OCI-LY3 (cell line): ENCODE measurements around the gene GRK6.

ENCODE experiments used
- H2AFZ ChIP-seq: fragments of 200-600, 300-600 bp; shearing (Covaris generic); 2 replicates; pipeline ENCODE4 v1.6.0; 2014; ENCODE audit warnings: antibody characterized with exemption, low read depth, low read length
- H3K27ac ChIP-seq: fragments of 200-600, 300-600 bp; sonication (generic); 2 replicates; pipeline ENCODE4 v1.5.1; 2014; ENCODE audit warnings: mild to moderate bottlenecking, low read length, moderate library complexity, mixed read lengths
- H3K27me3 ChIP-seq: fragments of 200-600, 300-600 bp; sonication (generic); 2 replicates; pipeline ENCODE4 v1.6.1; 2014; ENCODE audit warnings: low read depth, low read length, mixed read lengths
- H3K36me3 ChIP-seq: fragments of 200-600, 300-600 bp; sonication (generic); replicated peaks from 2 replicates; pipeline ENCODE3; 2014; ENCODE audit warnings: low read depth, low read length, mixed read lengths
- H3K4me1 ChIP-seq: fragments of 300-600, 200-600 bp; sonication (generic); 2 replicates; pipeline ENCODE4 v1.6.1; 2014; ENCODE audit warnings: low read length, mixed read lengths
- H3K4me2 ChIP-seq: fragments of 200-600, 300-600 bp; sonication (generic); 2 replicates; pipeline ENCODE4 v1.6.1; 2014; ENCODE audit warnings: low read length, mixed read lengths
- H3K4me3 ChIP-seq: fragments of 300-600, 200-600 bp; sonication (generic); 2 replicates; pipeline ENCODE4 v1.5.1; 2014; ENCODE audit warnings: antibody characterized with exemption, mild to moderate bottlenecking, low read length, moderate library complexity
- H3K79me2 ChIP-seq: fragments of 300-600, 200-600 bp; shearing (Covaris generic); 2 replicates; pipeline ENCODE4 v1.6.1; 2014; ENCODE audit warnings: mild to moderate bottlenecking, low read length, mixed read lengths
- H3K9ac ChIP-seq: fragments of 300-600, 200-600 bp; shearing (Covaris generic); 2 replicates; pipeline ENCODE4 v1.6.0; 2014; ENCODE audit warnings: mild to moderate bottlenecking, low read length, moderate library complexity
- H3K9me3 ChIP-seq: fragments of 200-600, 300-600 bp; shearing (Covaris generic); 2 replicates; pipeline ENCODE4 v1.6.1; 2014; ENCODE audit warnings: low read length, mixed read lengths; ENCODE audit not compliant: insufficient read depth
- H4K20me1 ChIP-seq: fragments of 200-600, 300-600 bp; sonication (generic); 2 replicates; pipeline ENCODE4 v1.6.1; 2016; ENCODE audit warnings: low read length, mixed read lengths; ENCODE audit not compliant: insufficient read depth
- EZH2phosphoT487 ChIP-seq: fragments of 200-600 bp; shearing (Covaris generic); IDR thresholded peaks from 2 replicates; pipeline ENCODE4 v1.6.1; 2018; ENCODE audit warnings: antibody characterized with exemption, mixed run types, low read depth
- TF ChIP-seq, protein P1 (sequence below): fragments of 200-600, 300-600 bp; sonication (generic); IDR thresholded peaks from 2 replicates; pipeline ENCODE4 v1.5.1; 2014; ENCODE audit warnings: antibody characterized with exemption, low read length, low read depth

The GRK6 gene

DNA sequence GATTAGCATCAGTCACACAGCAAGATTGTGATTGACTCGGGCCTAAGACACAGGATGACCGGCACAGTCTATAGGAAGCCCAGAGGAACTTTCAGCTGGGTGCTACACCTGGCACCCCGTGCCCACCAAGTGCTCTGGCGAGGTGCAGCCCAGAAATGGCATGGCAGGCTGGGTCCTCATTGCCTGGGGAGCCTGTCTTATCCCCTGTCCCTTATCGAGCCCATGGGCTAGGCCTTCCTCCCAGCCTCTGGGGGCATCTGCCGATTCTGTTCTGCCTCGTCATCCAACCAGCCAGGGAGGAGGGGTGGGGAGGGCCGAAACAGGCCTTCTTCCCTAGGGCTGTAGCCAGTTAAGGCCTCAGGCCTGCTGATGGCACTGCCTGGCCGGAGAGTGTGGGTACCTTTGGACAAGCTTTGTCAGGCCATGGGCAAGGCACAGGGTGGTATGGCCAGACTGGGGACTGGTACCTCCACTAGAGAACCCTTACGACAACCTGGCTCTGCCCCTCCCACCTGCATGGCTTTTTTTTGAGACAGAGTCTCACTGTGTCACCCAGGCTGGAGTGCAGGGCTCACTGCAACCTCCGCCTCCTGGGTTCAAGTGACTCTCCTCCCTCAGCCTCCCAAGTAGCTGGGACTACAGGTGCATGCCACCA, 1.6 kb downstream of the GRK6 start:
- Histone ChIP-seq H3K9me3 (no peaks in the 10 kb centered on the region), H4K20me1 (peaks cover 21% of the 10 kb centered on the region), H3K27ac (peak overlapping the region; percentile 56), H2AFZ (no peak overlapping the region), H3K36me3 (peaks cover 17% of the 10 kb centered on the region), H3K4me1 (peaks cover 55% of the 10 kb centered on the region), H3K9ac (peak overlapping the region; percentile 81), H3K4me2 (peak overlapping the region; percentile 97), H3K27me3 (no peaks in the 10 kb centered on the region), H3K79me2 (peaks cover 40% of the 10 kb centered on the region), H3K4me3 (peak overlapping the region; percentile 85)
- TF ChIP-seq EZH2phosphoT487, result no peak
- TF ChIP-seq, protein P1, sequence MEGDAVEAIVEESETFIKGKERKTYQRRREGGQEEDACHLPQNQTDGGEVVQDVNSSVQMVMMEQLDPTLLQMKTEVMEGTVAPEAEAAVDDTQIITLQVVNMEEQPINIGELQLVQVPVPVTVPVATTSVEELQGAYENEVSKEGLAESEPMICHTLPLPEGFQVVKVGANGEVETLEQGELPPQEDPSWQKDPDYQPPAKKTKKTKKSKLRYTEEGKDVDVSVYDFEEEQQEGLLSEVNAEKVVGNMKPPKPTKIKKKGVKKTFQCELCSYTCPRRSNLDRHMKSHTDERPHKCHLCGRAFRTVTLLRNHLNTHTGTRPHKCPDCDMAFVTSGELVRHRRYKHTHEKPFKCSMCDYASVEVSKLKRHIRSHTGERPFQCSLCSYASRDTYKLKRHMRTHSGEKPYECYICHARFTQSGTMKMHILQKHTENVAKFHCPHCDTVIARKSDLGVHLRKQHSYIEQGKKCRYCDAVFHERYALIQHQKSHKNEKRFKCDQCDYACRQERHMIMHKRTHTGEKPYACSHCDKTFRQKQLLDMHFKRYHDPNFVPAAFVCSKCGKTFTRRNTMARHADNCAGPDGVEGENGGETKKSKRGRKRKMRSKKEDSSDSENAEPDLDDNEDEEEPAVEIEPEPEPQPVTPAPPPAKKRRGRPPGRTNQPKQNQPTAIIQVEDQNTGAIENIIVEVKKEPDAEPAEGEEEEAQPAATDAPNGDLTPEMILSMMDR, result no peak

DNA sequence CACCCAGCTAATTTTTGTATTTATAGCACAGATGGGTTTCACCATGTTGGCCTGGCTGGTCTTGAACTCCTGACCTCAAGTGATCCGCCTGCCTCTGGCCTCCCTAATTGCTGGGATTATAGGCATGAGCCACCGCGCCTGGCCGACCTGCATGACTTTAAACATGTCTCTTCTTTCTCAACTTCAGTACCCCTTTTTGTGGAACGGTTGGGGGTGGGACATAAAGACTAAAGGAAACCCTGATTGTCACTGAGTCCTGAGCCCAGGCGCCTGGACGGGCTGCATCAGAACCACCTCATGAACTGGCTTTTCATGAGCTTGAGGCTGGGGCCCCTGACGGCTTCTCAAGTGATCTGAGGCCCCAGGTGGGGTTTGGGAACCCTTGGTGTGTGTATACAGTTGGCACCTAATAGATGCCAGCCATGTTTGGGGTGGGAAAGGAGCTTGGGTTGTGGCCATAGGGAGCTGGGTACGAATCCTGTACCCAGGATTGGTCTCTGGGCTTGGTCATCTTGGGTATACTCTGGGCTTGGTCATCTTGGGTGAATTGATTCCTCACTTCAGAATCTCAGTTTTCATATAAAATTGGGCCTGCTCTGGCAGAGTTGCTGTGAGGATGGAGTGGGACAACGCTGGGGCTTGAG, 2.2 kb downstream of the GRK6 start:
- Histone ChIP-seq H3K4me2 (peak overlapping the region; percentile 97), H3K4me3 (peak overlapping the region; percentile 52), H3K36me3 (peaks cover 17% of the 10 kb centered on the region), H3K9me3 (no peaks in the 10 kb centered on the region), H2AFZ (no peak overlapping the region), H3K9ac (peak overlapping the region; percentile 47; the same call in 1 of the 2 replicates), H3K4me1 (peaks cover 55% of the 10 kb centered on the region), H3K27me3 (no peaks in the 10 kb centered on the region), H3K79me2 (peaks cover 40% of the 10 kb centered on the region), H3K27ac (peak overlapping the region; percentile 31), H4K20me1 (peaks cover 21% of the 10 kb centered on the region)
- TF ChIP-seq, protein P1, result no peak
- no peak for TF ChIP-seq EZH2phosphoT487

DNA sequence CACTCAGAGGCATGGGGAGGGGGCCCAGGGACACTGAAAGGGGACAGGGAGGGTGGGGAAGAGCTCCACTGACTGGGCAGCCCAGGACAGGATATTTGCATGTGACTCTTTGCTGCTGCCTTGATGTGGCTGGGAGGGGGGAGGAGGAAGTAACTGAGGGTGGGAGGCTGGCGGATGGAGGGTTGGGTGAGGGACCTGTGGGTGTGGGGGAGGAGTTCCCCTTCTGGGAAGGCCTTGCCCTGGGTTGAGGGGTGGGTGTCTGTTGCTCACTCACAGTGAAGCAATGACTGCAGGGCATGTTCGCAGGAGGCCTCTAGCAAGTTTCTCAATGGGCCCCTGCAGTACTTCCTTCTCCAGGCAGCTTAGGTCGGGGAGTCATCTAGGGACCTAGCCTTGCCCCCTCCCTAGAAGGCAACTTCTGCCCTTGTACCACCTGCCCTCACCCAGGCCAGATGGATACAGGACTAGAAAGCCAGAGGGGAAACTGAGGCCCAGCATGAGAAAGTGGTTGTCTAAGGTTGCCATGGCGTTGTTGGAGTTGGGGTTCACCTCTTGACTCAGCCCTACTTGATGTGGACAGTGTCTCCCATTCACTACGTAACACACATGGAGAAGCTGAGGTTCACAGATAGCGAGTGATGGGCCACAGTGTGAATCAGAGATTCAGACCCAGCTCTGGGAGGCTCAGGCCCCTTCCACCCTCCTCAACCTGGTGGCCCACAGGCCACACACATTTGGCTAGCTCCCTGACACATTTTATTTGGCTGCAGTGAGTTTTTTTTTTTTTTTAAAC, 3.0 kb downstream of the GRK6 start:
- Histone ChIP-seq H3K27ac (peak overlapping the region; percentile 31), H2AFZ (no peak overlapping the region), H3K4me1 (peaks cover 55% of the 10 kb centered on the region), H3K79me2 (peaks cover 40% of the 10 kb centered on the region), H3K9ac (peak overlapping the region; percentile 47), H3K4me2 (peak overlapping the region; percentile 97), H3K36me3 (peaks cover 22% of the 10 kb centered on the region), H3K27me3 (no peaks in the 10 kb centered on the region), H3K9me3 (no peaks in the 10 kb centered on the region), H4K20me1 (peaks cover 21% of the 10 kb centered on the region), H3K4me3 (peak overlapping the region; percentile 52)
- TF ChIP-seq EZH2phosphoT487, result no peak
- TF ChIP-seq, protein P1, result no peak
